OCI-LY3 (cell line): Measurements from ENCODE around the gene FGD4.

Experiments
- CTCF ChIP-seq: fragments of 200-600, 300-600 bp; sonication (generic); IDR thresholded peaks from 2 replicates; pipeline ENCODE4 v1.5.1; 2014; ENCODE audit warnings: antibody characterized with exemption, low read length, low read depth
- EZH2phosphoT487 ChIP-seq: fragments of 200-600 bp; shearing (Covaris generic); IDR thresholded peaks from 2 replicates; pipeline ENCODE4 v1.6.1; 2018; ENCODE audit warnings: antibody characterized with exemption, mixed run types, low read depth

- TF ChIP-seq EZH2phosphoT487 (no peak), CTCF (no peak)
Observed at GRCh38 chr12:32566663-32567295, 167.4 kb downstream of the FGD4 start.
